HL-60 (cell line): ENCODE results near the gene OSBPL6.
A peak's percentile ranks its signal among the peaks of the same experiment; 100 is the strongest.

Experiments
- DNase-seq, 2 experiments: peaks; one replicate each; pipeline ENCODE4 v3.0.0-alpha.2; 2010 to 2020; ENCODE audit warnings: low read depth in 1 of 2, low spot score in 1 of 2
- H3K27ac ChIP-seq: fragments of 250-450 bp; sonication (Bioruptor Pico); replicated peaks from 2 replicates; pipeline ENCODE4 v1.5.1; 2020; ENCODE audit warnings: mild to moderate bottlenecking, moderate library complexity
- H3K27me3 ChIP-seq: fragments of 250-450 bp; sonication (Bioruptor Pico); 2 replicates; pipeline ENCODE4 v1.5.1; 2021; ENCODE audit warnings: mild to moderate bottlenecking, moderate library complexity; ENCODE audit not compliant: insufficient read depth, poor library complexity, severe bottlenecking
- H3K4me3 ChIP-seq: replicated peaks from 2 replicates; pipeline ENCODE4 v1.5.1; 2011; ENCODE audit warnings: mild to moderate bottlenecking, control low read depth, low read length; ENCODE audit not compliant: insufficient read depth
- CTCF ChIP-seq: IDR thresholded peaks from one replicate; pipeline ENCODE4 v1.5.1; 2011; ENCODE audit warnings: low read length, control low read depth, inconsistent platforms; ENCODE audit not compliant: insufficient read depth
- GABPA ChIP-seq: IDR thresholded peaks from 2 replicates; pipeline ENCODE4 v1.6.1; 2012; ENCODE audit warnings: low read depth
- POLR2AphosphoS5 ChIP-seq: IDR thresholded peaks from 2 replicates; pipeline ENCODE4 v1.6.1; 2012; ENCODE audit warnings: low read depth
- REST ChIP-seq: IDR thresholded peaks from 2 replicates; pipeline ENCODE4 v1.6.1; 2012; ENCODE audit warnings: low read depth; ENCODE audit not compliant: insufficient replicate concordance
- SPI1 ChIP-seq: IDR thresholded peaks from 2 replicates; pipeline ENCODE4 v1.6.1; 2012; ENCODE audit warnings: low read depth, mild to moderate bottlenecking, borderline replicate concordance

The OSBPL6 gene

GRCh38 chr2:178280244-178280852 is 86.0 kb downstream of the OSBPL6 start:
- TF ChIP-seq SPI1, result no peak
- peak; percentile 57 for TF ChIP-seq CTCF
- peak; percentile 22 to 38 for DNase-seq
- Histone ChIP-seq H3K27me3 (no peaks in the 10 kb centered on the region), H3K4me3 (no peak overlapping the region), H3K27ac (no peak overlapping the region)

- DNase-seq, result no peak
- H3K27me3 ChIP-seq, result no peaks in the 10 kb centered on the region
- TF ChIP-seq SPI1 (0 out of 2 replicates have a peak, but pooled peaks have one; percentile 4), CTCF (no peak), POLR2AphosphoS5 (no peak), REST (no peak)
- no peak overlapping the region for H3K4me3 ChIP-seq
- no peak overlapping the region for H3K27ac ChIP-seq
Observed at GRCh38 chr2:178282075-178282815, 87.9 kb downstream of the OSBPL6 start.

- Histone ChIP-seq H3K27me3 (no peaks in the 10 kb centered on the region), H3K27ac (no peak overlapping the region), H3K4me3 (no peak overlapping the region)
- no peak for DNase-seq
- TF ChIP-seq GABPA, result no peak
- no peak for TF ChIP-seq REST
- TF ChIP-seq SPI1, result no peak
- TF ChIP-seq POLR2AphosphoS5, result no peak
Observed at GRCh38 chr2:178283341-178283918, 89.1 kb downstream of the OSBPL6 start.

GRCh38 chr2:178284613-178285286 is 90.4 kb downstream of the OSBPL6 start:
- TF ChIP-seq SPI1 (no peak), POLR2AphosphoS5 (no peak), CTCF (no peak), REST (no peak), GABPA (no peak)
- Histone ChIP-seq H3K4me3 (no peak overlapping the region), H3K27ac (no peak overlapping the region), H3K27me3 (no peaks in the 10 kb centered on the region)
- no peak for DNase-seq
